Measurements from ENCODE around the gene RAI14.
"Not testable (repeated sequence)": the region's sequence is repeated elsewhere in the genome, so short reads cannot be mapped to it uniquely, and the experiment has no call there.

The RAI14 gene

GRCh38 chr5:34692786-34693185 is 36.7 kb downstream of the RAI14 start:
- H3K9ac ChIP-seq (ENCODE audit: low read length): no peak overlapping the region
- H3K4me3 ChIP-seq (ENCODE audit: low read length): no peak overlapping the region
- H3K9me3 ChIP-seq (ENCODE audit: control insufficient read depth, low read length): no peaks in the 10 kb centered on the region
- DNase-seq (ENCODE audit: low read depth): no peak
- H3K36me3 ChIP-seq (ENCODE audit: control insufficient read depth, insufficient read depth, low read length, severe bottlenecking): no peaks in the 10 kb centered on the region
- H3K27me3 ChIP-seq (replicated peaks; ENCODE audit: control insufficient read depth, insufficient read depth, low read length): no peaks in the 10 kb centered on the region
- peaks cover 40% of the 10 kb centered on the region for H3K4me1 ChIP-seq (ENCODE audit: control insufficient read depth, insufficient read depth, low read length)

GRCh38 chr5:34694012-34694411 is 37.9 kb downstream of the RAI14 start:
- Histone ChIP-seq H3K9me3 (ENCODE audit: control insufficient read depth, low read length) (no peaks in the 10 kb centered on the region), H3K4me1 (ENCODE audit: control insufficient read depth, insufficient read depth, low read length) (peaks cover 29% of the 10 kb centered on the region), H3K9ac (ENCODE audit: low read length) (no peak overlapping the region), H3K27me3 (replicated peaks; ENCODE audit: control insufficient read depth, insufficient read depth, low read length) (no peaks in the 10 kb centered on the region), H3K36me3 (ENCODE audit: control insufficient read depth, insufficient read depth, low read length, severe bottlenecking) (no peaks in the 10 kb centered on the region), H3K4me3 (ENCODE audit: low read length) (no peak overlapping the region)
- no peak for DNase-seq (ENCODE audit: low read depth)

- Histone ChIP-seq H3K9me3 (ENCODE audit: control insufficient read depth, low read length) (no peaks in the 10 kb centered on the region), H3K27me3 (replicated peaks; ENCODE audit: control insufficient read depth, insufficient read depth, low read length) (no peaks in the 10 kb centered on the region), H3K4me3 (ENCODE audit: low read length) (peak overlapping the region; percentile 72), H3K4me1 (ENCODE audit: control insufficient read depth, insufficient read depth, low read length) (peaks cover 29% of the 10 kb centered on the region), H3K36me3 (ENCODE audit: control insufficient read depth, insufficient read depth, low read length, severe bottlenecking) (no peaks in the 10 kb centered on the region), H3K9ac (ENCODE audit: low read length) (peak overlapping the region; percentile 59)
- no peak for DNase-seq (ENCODE audit: low read depth)
These were observed 38.6 kb downstream of the RAI14 start for GRCh38 chr5:34694685-34695084.

GRCh38 chr5:34695275-34696027 is 39.3 kb downstream of the RAI14 start:
- H3K4me1 ChIP-seq (ENCODE audit: control insufficient read depth, insufficient read depth, low read length): peaks cover 29% of the 10 kb centered on the region
- peak overlapping the region; percentile 59 for H3K9ac ChIP-seq (ENCODE audit: low read length)
- H3K36me3 ChIP-seq (ENCODE audit: control insufficient read depth, insufficient read depth, low read length, severe bottlenecking): no peaks in the 10 kb centered on the region
- H3K27me3 ChIP-seq (replicated peaks; ENCODE audit: control insufficient read depth, insufficient read depth, low read length): no peaks in the 10 kb centered on the region
- DNase-seq (ENCODE audit: low read depth): peak; percentile 59
- no peaks in the 10 kb centered on the region for H3K9me3 ChIP-seq (ENCODE audit: control insufficient read depth, low read length)
- H3K4me3 ChIP-seq (ENCODE audit: low read length): peak overlapping the region; percentile 72

- H3K4me1 ChIP-seq (ENCODE audit: control insufficient read depth, insufficient read depth, low read length): peaks cover 18% of the 10 kb centered on the region
- H3K27me3 ChIP-seq (replicated peaks; ENCODE audit: control insufficient read depth, insufficient read depth, low read length): no peaks in the 10 kb centered on the region
- DNase-seq (ENCODE audit: low read depth): no peak
- no peak overlapping the region for H3K4me3 ChIP-seq (ENCODE audit: low read length)
- peaks cover 6% of the 10 kb centered on the region for H3K36me3 ChIP-seq (ENCODE audit: control insufficient read depth, insufficient read depth, low read length, severe bottlenecking)
- no peaks in the 10 kb centered on the region for H3K9me3 ChIP-seq (ENCODE audit: control insufficient read depth, low read length)
- H3K9ac ChIP-seq (ENCODE audit: low read length): no peak overlapping the region
These were observed 41.4 kb downstream of the RAI14 start for GRCh38 chr5:34697308-34698108.

GRCh38 chr5:34698109-34698419 is 41.9 kb downstream of the RAI14 start:
- H3K4me1 ChIP-seq (ENCODE audit: control insufficient read depth, insufficient read depth, low read length): peaks cover 18% of the 10 kb centered on the region
- H3K9me3 ChIP-seq (ENCODE audit: control insufficient read depth, low read length): no peaks in the 10 kb centered on the region
- H3K9ac ChIP-seq (ENCODE audit: low read length): no peak overlapping the region
- H3K4me3 ChIP-seq (ENCODE audit: low read length): no peak overlapping the region
- H3K36me3 ChIP-seq (ENCODE audit: control insufficient read depth, insufficient read depth, low read length, severe bottlenecking): peaks cover 6% of the 10 kb centered on the region
- DNase-seq (ENCODE audit: low read depth): no peak
- H3K27me3 ChIP-seq (replicated peaks; ENCODE audit: control insufficient read depth, insufficient read depth, low read length): no peaks in the 10 kb centered on the region

- no peaks in the 10 kb centered on the region for H3K27me3 ChIP-seq (replicated peaks; ENCODE audit: control insufficient read depth, insufficient read depth, low read length)
- H3K9me3 ChIP-seq (ENCODE audit: control insufficient read depth, low read length): no peaks in the 10 kb centered on the region
- no peak overlapping the region for H3K9ac ChIP-seq (ENCODE audit: low read length)
- H3K36me3 ChIP-seq (ENCODE audit: control insufficient read depth, insufficient read depth, low read length, severe bottlenecking): peaks cover 6% of the 10 kb centered on the region
- H3K4me1 ChIP-seq (ENCODE audit: control insufficient read depth, insufficient read depth, low read length): peaks cover 18% of the 10 kb centered on the region
- no peak for DNase-seq (ENCODE audit: low read depth)
- H3K4me3 ChIP-seq (ENCODE audit: low read length): no peak overlapping the region
These were observed 42.6 kb downstream of the RAI14 start for GRCh38 chr5:34698754-34699153.

- Histone ChIP-seq H3K9me3 (ENCODE audit: control insufficient read depth, low read length) (no peaks in the 10 kb centered on the region), H3K4me3 (ENCODE audit: low read length) (no peak overlapping the region), H3K9ac (ENCODE audit: low read length) (no peak overlapping the region), H3K4me1 (ENCODE audit: control insufficient read depth, insufficient read depth, low read length) (peaks cover 15% of the 10 kb centered on the region), H3K27me3 (replicated peaks; ENCODE audit: control insufficient read depth, insufficient read depth, low read length) (no peaks in the 10 kb centered on the region), H3K36me3 (ENCODE audit: control insufficient read depth, insufficient read depth, low read length, severe bottlenecking) (peaks cover 6% of the 10 kb centered on the region)
- DNase-seq (ENCODE audit: low read depth): no peak
These were observed 43.3 kb downstream of the RAI14 start for GRCh38 chr5:34699155-34700077.

- Histone ChIP-seq H3K9ac (ENCODE audit: low read length) (no peak overlapping the region), H3K4me3 (ENCODE audit: low read length) (no peak overlapping the region), H3K4me1 (ENCODE audit: control insufficient read depth, insufficient read depth, low read length) (peaks cover 9% of the 10 kb centered on the region), H3K27me3 (replicated peaks; ENCODE audit: control insufficient read depth, insufficient read depth, low read length) (no peaks in the 10 kb centered on the region), H3K9me3 (ENCODE audit: control insufficient read depth, low read length) (no peaks in the 10 kb centered on the region), H3K36me3 (ENCODE audit: control insufficient read depth, insufficient read depth, low read length, severe bottlenecking) (peaks cover 6% of the 10 kb centered on the region)
- DNase-seq (ENCODE audit: low read depth): no peak
These were observed 43.9 kb downstream of the RAI14 start for GRCh38 chr5:34700078-34700452.

- H3K4me3 ChIP-seq (ENCODE audit: low read length); H3K9me3 ChIP-seq (ENCODE audit: control insufficient read depth, low read length); DNase-seq (ENCODE audit: low read depth); H3K36me3 ChIP-seq (ENCODE audit: control insufficient read depth, insufficient read depth, low read length, severe bottlenecking); H3K9ac ChIP-seq (ENCODE audit: low read length); H3K4me1 ChIP-seq (ENCODE audit: control insufficient read depth, insufficient read depth, low read length); H3K27me3 ChIP-seq (replicated peaks; ENCODE audit: control insufficient read depth, insufficient read depth, low read length): not testable (repeated sequence)
These were observed 45.3 kb downstream of the RAI14 start for GRCh38 chr5:34701442-34701841.

Measured in adipocyte (in vitro differentiated cells).